GM21529 (cell line): Measurements from ENCODE around the gene C11orf98.
"Not testable (repeated sequence)": the region's sequence is repeated elsewhere in the genome, so short reads cannot be mapped to it uniquely, and the experiment has no call there.

Experiments used
- ATAC-seq: cut with Tn5 transposase; IDR thresholded peaks from one replicate; pipeline ENCODE4 v1.9.1; 2021; ENCODE audit not compliant: unreplicated experiment

The C11orf98 gene

GRCh38 chr11:62654297-62654696 is 10.7 kb downstream of the C11orf98 start:
- ATAC-seq: no peak

- no peak for ATAC-seq
Observed at GRCh38 chr11:62652161-62653006, 12.6 kb downstream of the C11orf98 start.

GRCh38 chr11:62650283-62650682 is 14.7 kb downstream of the C11orf98 start:
- ATAC-seq: not testable (repeated sequence)

GRCh38 chr11:62649486-62649885 is 15.5 kb downstream of the C11orf98 start:
- no peak for ATAC-seq

GRCh38 chr11:62648967-62649364 is 16.0 kb downstream of the C11orf98 start:
- no peak for ATAC-seq

GRCh38 chr11:62648185-62648966 is 16.6 kb downstream of the C11orf98 start:
- no peak for ATAC-seq

GRCh38 chr11:62647609-62648005 is 17.4 kb downstream of the C11orf98 start:
- no peak for ATAC-seq

- peak; percentile 1 for ATAC-seq
Observed at GRCh38 chr11:62646825-62647608, 18.0 kb downstream of the C11orf98 start.

- peak; percentile 95 for ATAC-seq
Observed at GRCh38 chr11:62645946-62646824, 18.8 kb downstream of the C11orf98 start, which contains the start of gene GANAB. GANAB (minus strand) TSS chr11:62646613; CDS start chr11:62646599, 14 bp downstream.

GRCh38 chr11:62645671-62645945 is 19.4 kb downstream of the C11orf98 start:
- no peak for ATAC-seq

- no peak for ATAC-seq
Observed at GRCh38 chr11:62644220-62644619, 20.8 kb downstream of the C11orf98 start.

GRCh38 chr11:62632492-62632891 is 32.5 kb downstream of the C11orf98 start:
- ATAC-seq: no peak

- no peak for ATAC-seq
Observed at GRCh38 chr11:62627713-62628112, 37.3 kb downstream of the C11orf98 start.

- no peak for ATAC-seq
Observed at GRCh38 chr11:62622476-62623089, 42.4 kb downstream of the C11orf98 start.

- ATAC-seq: peak; percentile 91
Observed at GRCh38 chr11:62621567-62622470, 43.2 kb downstream of the C11orf98 start, which contains the start of gene B3GAT3. B3GAT3 (minus strand) TSS chr11:62621986; CDS start chr11:62621947, 39 bp downstream.

GRCh38 chr11:62621027-62621566 is 43.9 kb downstream of the C11orf98 start:
- ATAC-seq: no peak

GRCh38 chr11:62616957-62617356 is 48.1 kb downstream of the C11orf98 start:
- ATAC-seq: not testable (repeated sequence)

- ATAC-seq: no peak
Observed at GRCh38 chr11:62615521-62615920, 49.5 kb downstream of the C11orf98 start.

- no peak for ATAC-seq
Observed at GRCh38 chr11:62614275-62614674, 50.7 kb downstream of the C11orf98 start.
